Neural cell (in vitro differentiated cells): ENCODE data around the gene AIM2. TPM values are rescaled to one million over a fixed set of nuclear protein-coding genes. Genes with fewer than 3 reads are reported as not detected.

Source experiments
- H2AFZ ChIP-seq: fragments of 200-600, 300-800 bp; sonication (generic), shearing (Covaris generic); 2 replicates; pipeline ENCODE4 v1.6.0; 2014; ENCODE audit warnings: low read depth, mild to moderate bottlenecking, antibody characterized with exemption, low read length, moderate library complexity
- H3F3A ChIP-seq: fragments of 200-600 bp; shearing (Covaris generic); 2 replicates; pipeline ENCODE4 v1.6.1; 2016; ENCODE audit warnings: mild to moderate bottlenecking, moderate library complexity, mixed read lengths, antibody characterized with exemption, low read length; ENCODE audit not compliant: insufficient read depth, poor library complexity, severe bottlenecking
- H3K27ac ChIP-seq: fragments of 200-600, 300-800 bp; sonication (generic), shearing (Covaris generic); 2 replicates; pipeline ENCODE4 v1.5.1; 2014; ENCODE audit warnings: mild to moderate bottlenecking, low read length, moderate library complexity
- H3K27me3 ChIP-seq: fragments of 300-800, 200-600 bp; sonication (generic), shearing (Covaris generic); 2 replicates; pipeline ENCODE4 v1.6.0; 2014; ENCODE audit warnings: mild to moderate bottlenecking, low read depth, low read length, moderate library complexity; ENCODE audit not compliant: insufficient read depth
- H3K36me3 ChIP-seq: fragments of 300-800, 200-600 bp; sonication (generic), shearing (Covaris generic); 2 replicates; pipeline ENCODE4 v1.5.1; 2014; ENCODE audit warnings: mild to moderate bottlenecking, antibody characterized with exemption, low read length, moderate library complexity; ENCODE audit not compliant: insufficient read depth
- H3K4me2 ChIP-seq: fragments of 300-800, 200-600 bp; sonication (generic), shearing (Covaris generic); 2 replicates; pipeline ENCODE4 v1.6.0; 2014; ENCODE audit warnings: mild to moderate bottlenecking, low read length
- H3K4me3 ChIP-seq: fragments of 300-800, 200-600 bp; sonication (generic), shearing (Covaris generic); 2 replicates; pipeline ENCODE4 v1.5.1; 2014; ENCODE audit warnings: mild to moderate bottlenecking, low read length, moderate library complexity
- H3K79me2 ChIP-seq: fragments of 200-600 bp; shearing (Covaris generic); replicated peaks from 2 replicates; pipeline ENCODE4 v1.6.0; 2014; ENCODE audit warnings: mild to moderate bottlenecking, low read length, moderate library complexity; ENCODE audit not compliant: insufficient read depth
- H3K9ac ChIP-seq: fragments of 300-800, 200-600 bp; sonication (generic), shearing (Covaris generic); 2 replicates; pipeline ENCODE4 v1.6.1; 2016; ENCODE audit warnings: mild to moderate bottlenecking, low read length, mixed read lengths
- H3K9me2 ChIP-seq: fragments of 200-600 bp; shearing (Covaris generic); 2 replicates; pipeline ENCODE4 v1.6.1; 2016; ENCODE audit warnings: mild to moderate bottlenecking, low read length, mixed read lengths; ENCODE audit not compliant: insufficient read depth
- H3K9me3 ChIP-seq: fragments of 200-600, 300-800 bp; sonication (generic), shearing (Covaris generic); 2 replicates; pipeline ENCODE4 v1.6.1; 2016; ENCODE audit warnings: mild to moderate bottlenecking, mixed run types, low read length, moderate library complexity, mixed read lengths
- H4K20me1 ChIP-seq: fragments of 200-600 bp; shearing (Covaris generic); 2 replicates; pipeline ENCODE4 v1.6.1; 2016; ENCODE audit warnings: mild to moderate bottlenecking, mixed run types; ENCODE audit not compliant: insufficient read depth
- CTCF ChIP-seq: fragments of 450-650 bp; IDR thresholded peaks from 2 replicates; pipeline ENCODE4 v1.5.1; 2014; ENCODE audit warnings: antibody characterized with exemption, mild to moderate bottlenecking, moderate library complexity; ENCODE audit not compliant: poor library complexity, severe bottlenecking
- EP300 ChIP-seq: fragments of 450-650 bp; conservative IDR thresholded peaks from 2 replicates; pipeline ENCODE4 v1.6.1; 2014; ENCODE audit warnings: antibody characterized with exemption, mild to moderate bottlenecking, moderate library complexity; ENCODE audit not compliant: poor library complexity, severe bottlenecking
- EZH2 ChIP-seq: fragments of 200-600, 300-800 bp; shearing (Covaris generic), sonication (generic); IDR thresholded peaks from 2 replicates; pipeline ENCODE4 v1.6.1; 2014; ENCODE audit warnings: antibody characterized with exemption, low read length, borderline replicate concordance, mild to moderate bottlenecking; ENCODE audit not compliant: insufficient read depth, poor library complexity, severe bottlenecking
- MXI1 ChIP-seq: fragments of 450-650 bp; conservative IDR thresholded peaks from 2 replicates; pipeline ENCODE4 v1.6.1; 2014; ENCODE audit warnings: antibody characterized with exemption, mild to moderate bottlenecking; ENCODE audit not compliant: poor library complexity, severe bottlenecking
- POLR2AphosphoS5 ChIP-seq: IDR thresholded peaks from 2 replicates; pipeline ENCODE4 v1.6.1; 2012
- RAD21 ChIP-seq: fragments of 450-650 bp; conservative IDR thresholded peaks from 2 replicates; pipeline ENCODE4 v1.6.1; 2014; ENCODE audit warnings: antibody characterized with exemption, mild to moderate bottlenecking, moderate library complexity
- REST ChIP-seq: IDR thresholded peaks from 2 replicates; pipeline ENCODE4 v1.6.1; 2012; ENCODE audit warnings: borderline replicate concordance
- SMC3 ChIP-seq: fragments of 450-650 bp; conservative IDR thresholded peaks from 2 replicates; pipeline ENCODE4 v1.6.1; 2014; ENCODE audit warnings: antibody characterized with exemption, mild to moderate bottlenecking, moderate library complexity; ENCODE audit not compliant: poor library complexity
- TAF1 ChIP-seq: IDR thresholded peaks from 2 replicates; pipeline ENCODE4 v1.6.1; 2012; ENCODE audit warnings: low read depth
- polyA plus RNA-seq: library from polyadenylated mRNA; depleted of rRNA; stranded (reverse); fragments of >200 nt; gene quantifications from 2 replicates; pipeline ENCODE4 v1.2.3, GENCODE V29; 2014

The AIM2 gene
- polyA plus RNA-seq, 1 donor from 2014 or later: 11.1 TPM

GRCh38 chr1:159091180-159091560 is 14.6 kb upstream of the AIM2 start:
- no peak overlapping the region for H3K4me2 ChIP-seq
- TF ChIP-seq EP300 (no peak), CTCF (no peak)
- peak overlapping the region; percentile 10 for H3K4me3 ChIP-seq
- H3F3A ChIP-seq: no peaks in the 10 kb centered on the region
- no peaks in the 10 kb centered on the region for H3K9me2 ChIP-seq
- no peaks in the 10 kb centered on the region for H3K79me2 ChIP-seq
- no peaks in the 10 kb centered on the region for H3K9me3 ChIP-seq
- H3K36me3 ChIP-seq: no peaks in the 10 kb centered on the region
- H4K20me1 ChIP-seq: no peaks in the 10 kb centered on the region
- no peaks in the 10 kb centered on the region for H3K27me3 ChIP-seq
- H3K27ac ChIP-seq: no peak overlapping the region
- H3K9ac ChIP-seq: no peak overlapping the region
- H2AFZ ChIP-seq: no peak overlapping the region

GRCh38 chr1:159090286-159091179 is 14.0 kb upstream of the AIM2 start:
- H3K9me2 ChIP-seq: no peaks in the 10 kb centered on the region
- H3K27me3 ChIP-seq: no peaks in the 10 kb centered on the region
- H3F3A ChIP-seq: no peaks in the 10 kb centered on the region
- H3K36me3 ChIP-seq: no peaks in the 10 kb centered on the region
- peak; percentile 96 for TF ChIP-seq EP300
- TF ChIP-seq REST: peak; percentile 64
- TF ChIP-seq TAF1: no peak
- TF ChIP-seq CTCF: no peak
- TF ChIP-seq EZH2: no peak
- no peak for TF ChIP-seq MXI1
- TF ChIP-seq SMC3: no peak
- TF ChIP-seq POLR2AphosphoS5: peak; percentile 99
- no peak for TF ChIP-seq RAD21
- no peak overlapping the region for H2AFZ ChIP-seq
- no peaks in the 10 kb centered on the region for H3K79me2 ChIP-seq
- no peak overlapping the region for H3K9ac ChIP-seq
- no peaks in the 10 kb centered on the region for H4K20me1 ChIP-seq
- peak overlapping the region; percentile 21 for H3K4me2 ChIP-seq
- peak overlapping the region; percentile 10 for H3K4me3 ChIP-seq
- H3K27ac ChIP-seq: no peak overlapping the region
- no peaks in the 10 kb centered on the region for H3K9me3 ChIP-seq
